ENCODE results near the gene MTHFD1L.

The MTHFD1L gene

DNA sequence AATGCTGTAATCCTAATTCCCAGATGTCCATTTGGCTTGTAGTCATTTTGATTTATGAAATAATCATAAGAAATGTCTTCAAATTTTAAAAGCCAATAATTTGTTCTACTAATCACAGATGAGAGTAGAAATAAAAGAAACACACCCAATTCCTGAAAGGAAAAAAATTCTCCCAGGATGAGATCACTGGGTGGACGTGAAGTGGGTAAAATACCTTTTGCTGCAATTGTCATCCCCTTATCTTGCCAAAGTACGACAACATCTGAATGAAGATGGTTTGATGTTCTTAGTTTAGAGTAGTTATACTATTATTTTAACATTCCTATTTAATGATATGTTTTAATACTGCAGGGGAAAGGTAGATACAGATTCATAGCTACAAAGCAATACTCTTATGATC, 33.7 kb downstream of the MTHFD1L start:
- no peak for ATAC-seq
- TF ChIP-seq, protein P1, sequence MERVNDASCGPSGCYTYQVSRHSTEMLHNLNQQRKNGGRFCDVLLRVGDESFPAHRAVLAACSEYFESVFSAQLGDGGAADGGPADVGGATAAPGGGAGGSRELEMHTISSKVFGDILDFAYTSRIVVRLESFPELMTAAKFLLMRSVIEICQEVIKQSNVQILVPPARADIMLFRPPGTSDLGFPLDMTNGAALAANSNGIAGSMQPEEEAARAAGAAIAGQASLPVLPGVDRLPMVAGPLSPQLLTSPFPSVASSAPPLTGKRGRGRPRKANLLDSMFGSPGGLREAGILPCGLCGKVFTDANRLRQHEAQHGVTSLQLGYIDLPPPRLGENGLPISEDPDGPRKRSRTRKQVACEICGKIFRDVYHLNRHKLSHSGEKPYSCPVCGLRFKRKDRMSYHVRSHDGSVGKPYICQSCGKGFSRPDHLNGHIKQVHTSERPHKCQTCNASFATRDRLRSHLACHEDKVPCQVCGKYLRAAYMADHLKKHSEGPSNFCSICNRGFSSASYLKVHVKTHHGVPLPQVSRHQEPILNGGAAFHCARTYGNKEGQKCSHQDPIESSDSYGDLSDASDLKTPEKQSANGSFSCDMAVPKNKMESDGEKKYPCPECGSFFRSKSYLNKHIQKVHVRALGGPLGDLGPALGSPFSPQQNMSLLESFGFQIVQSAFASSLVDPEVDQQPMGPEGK (CRISPR knock-in tag; IDR thresholded peaks at IDR 0.05; ENCODE audit: borderline replicate concordance) = no peak
- peak; percentile 80 for TF ChIP-seq ISL1 (CRISPR knock-in tag; IDR thresholded peaks at IDR 0.05)

DNA sequence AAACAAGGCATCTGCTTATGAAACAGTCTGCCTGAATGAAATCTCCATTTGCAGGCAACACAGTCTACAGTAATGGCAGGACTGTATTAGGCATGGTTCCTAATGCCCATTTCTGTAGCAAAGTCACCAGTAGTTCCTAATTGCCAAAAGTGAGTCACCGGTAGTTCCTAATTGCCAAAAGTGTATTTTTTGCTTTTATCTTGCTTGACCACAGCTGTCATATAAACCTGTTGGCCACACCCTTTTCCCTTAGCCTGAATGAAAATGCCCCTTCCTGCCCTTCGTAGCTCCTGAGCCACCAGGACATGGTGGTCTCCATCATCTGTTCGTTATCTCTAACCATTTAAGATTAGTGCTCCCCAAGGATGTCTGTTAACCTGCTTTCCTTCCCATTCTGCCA, 34.5 kb downstream of the MTHFD1L start:
- no peak for TF ChIP-seq SNAI2 (CRISPR knock-in tag; IDR thresholded peaks at IDR 0.05)
- no peak for TF ChIP-seq ISL1 (CRISPR knock-in tag; IDR thresholded peaks at IDR 0.05)
- TF ChIP-seq, protein P1 (CRISPR knock-in tag; IDR thresholded peaks at IDR 0.05; ENCODE audit: borderline replicate concordance) = no peak
- no peak for TF ChIP-seq ZNF8 (CRISPR knock-in tag; IDR thresholded peaks at IDR 0.05)
- no peak for TF ChIP-seq ZFP3 (CRISPR knock-in tag; IDR thresholded peaks at IDR 0.05)
- TF ChIP-seq PPARA (CRISPR knock-in tag; IDR thresholded peaks at IDR 0.05; ENCODE audit: borderline replicate concordance) = no peak
- no peak for TF ChIP-seq ZNF70 (CRISPR knock-in tag; IDR thresholded peaks at IDR 0.05)
- TF ChIP-seq, protein P2, sequence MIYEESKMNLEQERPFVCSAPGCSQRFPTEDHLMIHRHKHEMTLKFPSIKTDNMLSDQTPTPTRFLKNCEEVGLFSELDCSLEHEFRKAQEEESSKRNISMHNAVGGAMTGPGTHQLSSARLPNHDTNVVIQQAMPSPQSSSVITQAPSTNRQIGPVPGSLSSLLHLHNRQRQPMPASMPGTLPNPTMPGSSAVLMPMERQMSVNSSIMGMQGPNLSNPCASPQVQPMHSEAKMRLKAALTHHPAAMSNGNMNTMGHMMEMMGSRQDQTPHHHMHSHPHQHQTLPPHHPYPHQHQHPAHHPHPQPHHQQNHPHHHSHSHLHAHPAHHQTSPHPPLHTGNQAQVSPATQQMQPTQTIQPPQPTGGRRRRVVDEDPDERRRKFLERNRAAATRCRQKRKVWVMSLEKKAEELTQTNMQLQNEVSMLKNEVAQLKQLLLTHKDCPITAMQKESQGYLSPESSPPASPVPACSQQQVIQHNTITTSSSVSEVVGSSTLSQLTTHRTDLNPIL (CRISPR knock-in tag; IDR thresholded peaks at IDR 0.05; ENCODE audit: low read depth) = no peak
- TF ChIP-seq, protein P3, sequence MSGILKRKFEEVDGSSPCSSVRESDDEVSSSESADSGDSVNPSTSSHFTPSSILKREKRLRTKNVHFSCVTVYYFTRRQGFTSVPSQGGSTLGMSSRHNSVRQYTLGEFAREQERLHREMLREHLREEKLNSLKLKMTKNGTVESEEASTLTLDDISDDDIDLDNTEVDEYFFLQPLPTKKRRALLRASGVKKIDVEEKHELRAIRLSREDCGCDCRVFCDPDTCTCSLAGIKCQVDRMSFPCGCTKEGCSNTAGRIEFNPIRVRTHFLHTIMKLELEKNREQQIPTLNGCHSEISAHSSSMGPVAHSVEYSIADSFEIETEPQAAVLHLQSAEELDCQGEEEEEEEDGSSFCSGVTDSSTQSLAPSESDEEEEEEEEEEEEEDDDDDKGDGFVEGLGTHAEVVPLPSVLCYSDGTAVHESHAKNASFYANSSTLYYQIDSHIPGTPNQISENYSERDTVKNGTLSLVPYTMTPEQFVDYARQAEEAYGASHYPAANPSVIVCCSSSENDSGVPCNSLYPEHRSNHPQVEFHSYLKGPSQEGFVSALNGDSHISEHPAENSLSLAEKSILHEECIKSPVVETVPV (CRISPR knock-in tag; IDR thresholded peaks at IDR 0.05) = no peak
- no peak for TF ChIP-seq TOX (CRISPR knock-in tag; IDR thresholded peaks at IDR 0.05; ENCODE audit: borderline replicate concordance)
- TF ChIP-seq, protein P4, sequence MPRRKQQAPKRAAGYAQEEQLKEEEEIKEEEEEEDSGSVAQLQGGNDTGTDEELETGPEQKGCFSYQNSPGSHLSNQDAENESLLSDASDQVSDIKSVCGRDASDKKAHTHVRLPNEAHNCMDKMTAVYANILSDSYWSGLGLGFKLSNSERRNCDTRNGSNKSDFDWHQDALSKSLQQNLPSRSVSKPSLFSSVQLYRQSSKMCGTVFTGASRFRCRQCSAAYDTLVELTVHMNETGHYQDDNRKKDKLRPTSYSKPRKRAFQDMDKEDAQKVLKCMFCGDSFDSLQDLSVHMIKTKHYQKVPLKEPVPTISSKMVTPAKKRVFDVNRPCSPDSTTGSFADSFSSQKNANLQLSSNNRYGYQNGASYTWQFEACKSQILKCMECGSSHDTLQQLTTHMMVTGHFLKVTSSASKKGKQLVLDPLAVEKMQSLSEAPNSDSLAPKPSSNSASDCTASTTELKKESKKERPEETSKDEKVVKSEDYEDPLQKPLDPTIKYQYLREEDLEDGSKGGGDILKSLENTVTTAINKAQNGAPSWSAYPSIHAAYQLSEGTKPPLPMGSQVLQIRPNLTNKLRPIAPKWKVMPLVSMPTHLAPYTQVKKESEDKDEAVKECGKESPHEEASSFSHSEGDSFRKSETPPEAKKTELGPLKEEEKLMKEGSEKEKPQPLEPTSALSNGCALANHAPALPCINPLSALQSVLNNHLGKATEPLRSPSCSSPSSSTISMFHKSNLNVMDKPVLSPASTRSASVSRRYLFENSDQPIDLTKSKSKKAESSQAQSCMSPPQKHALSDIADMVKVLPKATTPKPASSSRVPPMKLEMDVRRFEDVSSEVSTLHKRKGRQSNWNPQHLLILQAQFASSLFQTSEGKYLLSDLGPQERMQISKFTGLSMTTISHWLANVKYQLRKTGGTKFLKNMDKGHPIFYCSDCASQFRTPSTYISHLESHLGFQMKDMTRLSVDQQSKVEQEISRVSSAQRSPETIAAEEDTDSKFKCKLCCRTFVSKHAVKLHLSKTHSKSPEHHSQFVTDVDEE (CRISPR knock-in tag; IDR thresholded peaks at IDR 0.05) = no peak
- TF ChIP-seq TCF4 (CRISPR knock-in tag; IDR thresholded peaks at IDR 0.05; ENCODE audit: borderline replicate concordance) = no peak
- no peak for TF ChIP-seq ZNF565 (CRISPR knock-in tag; conservative IDR thresholded peaks at IDR 0.05; ENCODE audit: low read depth)
- TF ChIP-seq ZC3H10 (CRISPR knock-in tag; IDR thresholded peaks at IDR 0.05) = no peak
- TF ChIP-seq, protein P5, sequence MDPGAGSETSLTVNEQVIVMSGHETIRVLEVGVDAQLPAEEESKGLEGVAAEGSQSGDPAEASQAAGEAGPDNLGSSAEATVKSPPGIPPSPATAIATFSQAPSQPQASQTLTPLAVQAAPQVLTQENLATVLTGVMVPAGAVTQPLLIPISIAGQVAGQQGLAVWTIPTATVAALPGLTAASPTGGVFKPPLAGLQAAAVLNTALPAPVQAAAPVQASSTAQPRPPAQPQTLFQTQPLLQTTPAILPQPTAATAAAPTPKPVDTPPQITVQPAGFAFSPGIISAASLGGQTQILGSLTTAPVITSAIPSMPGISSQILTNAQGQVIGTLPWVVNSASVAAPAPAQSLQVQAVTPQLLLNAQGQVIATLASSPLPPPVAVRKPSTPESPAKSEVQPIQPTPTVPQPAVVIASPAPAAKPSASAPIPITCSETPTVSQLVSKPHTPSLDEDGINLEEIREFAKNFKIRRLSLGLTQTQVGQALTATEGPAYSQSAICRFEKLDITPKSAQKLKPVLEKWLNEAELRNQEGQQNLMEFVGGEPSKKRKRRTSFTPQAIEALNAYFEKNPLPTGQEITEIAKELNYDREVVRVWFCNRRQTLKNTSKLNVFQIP (CRISPR knock-in tag; IDR thresholded peaks at IDR 0.05; ENCODE audit: borderline replicate concordance, low read depth) = no peak
- no peak for TF ChIP-seq GLIS3 (CRISPR knock-in tag; IDR thresholded peaks at IDR 0.05)
- TF ChIP-seq ESRRG (CRISPR knock-in tag; IDR thresholded peaks at IDR 0.05) = no peak
- no peak for TF ChIP-seq ZFP30 (CRISPR knock-in tag; IDR thresholded peaks at IDR 0.05)
- TF ChIP-seq CSDC2 (CRISPR knock-in tag; IDR thresholded peaks at IDR 0.05) = no peak
- TF ChIP-seq BACH2 (CRISPR knock-in tag; IDR thresholded peaks at IDR 0.05; ENCODE audit: borderline replicate concordance) = no peak
- ATAC-seq = no peak

All from SK-N-SH treated with all-trans-retinoic acid at 6 μM for 48 hours (cell line).